ENCODE measurements around the gene CIAO1. TPM values are rescaled to one million over a fixed set of nuclear protein-coding genes. Genes with fewer than 3 reads are reported as not detected.

Gene CIAO1
- polyA plus RNA-seq, 6 donors from 2014 or later, result 57.8 to 101 (median 92.2) TPM

Other genes starting within 250 kb of the CIAO1 start
- gene GPAT2, start 231.3 kb upstream of the CIAO1 start, polyA plus RNA-seq (ENCODE audit: low read depth in 6 of 6), result 10 to 100 TPM in 1 of 6 donors, 1 to 10 TPM in 5; 1.2 to 28.4 (median 2.1) TPM
- under 1 TPM in 1 of 6 donors, not detected in 5; 0.15 TPM for gene ADRA2B, start 149.7 kb upstream of the CIAO1 start, polyA plus RNA-seq (ENCODE audit: low read depth in 6 of 6)
- not detected for gene ASTL, start 127.7 kb upstream of the CIAO1 start, polyA plus RNA-seq (ENCODE audit: low read depth in 6 of 6)
- gene DUSP2, start 120.8 kb upstream of the CIAO1 start, polyA plus RNA-seq (ENCODE audit: low read depth in 6 of 6), result 100 to 1,000 TPM in 2 of 6 donors, 10 to 100 TPM in 4; 56.3 to 220 (median 95.9) TPM
- 100 to 1,000 TPM; 219 to 401 (median 239) TPM for gene STARD7, start 57.4 kb upstream of the CIAO1 start, polyA plus RNA-seq (ENCODE audit: low read depth in 6 of 6)
- 10 to 100 TPM; 37.8 to 52.0 (median 40.1) TPM for gene TMEM127, start 228 bp upstream of the CIAO1 start, polyA plus RNA-seq (ENCODE audit: low read depth in 6 of 6)
- 10 to 100 TPM; 61.7 to 95.9 (median 71.2) TPM for gene SNRNP200, start 39.3 kb downstream of the CIAO1 start, polyA plus RNA-seq (ENCODE audit: low read depth in 6 of 6)
- gene ITPRIPL1, start 59.1 kb downstream of the CIAO1 start, polyA plus RNA-seq (ENCODE audit: low read depth in 6 of 6), result 1 to 10 TPM in 5 of 6 donors, under 1 TPM in 1; 0.78 to 3.9 (median 1.5) TPM
- under 1 TPM in 1 of 6 donors, not detected in 5; 0.45 TPM for gene NCAPH, start 69.5 kb downstream of the CIAO1 start, polyA plus RNA-seq (ENCODE audit: low read depth in 6 of 6)
- under 1 TPM in 1 of 6 donors, not detected in 5; 0.28 TPM for gene NEURL3, start 239.1 kb downstream of the CIAO1 start, polyA plus RNA-seq (ENCODE audit: low read depth in 6 of 6)